Stimulated activated naive B cell treated with anti-CD40 and anti-IgM and Interleukin-4, amounts not matched to agents 10 μg/mL and 1 μg/mL and 100 μg/mL, for 72 hours (primary cell): ENCODE measurements around the gene KLHDC1.
"Not testable (repeated sequence)": the region's sequence is repeated elsewhere in the genome, so short reads cannot be mapped to it uniquely, and the experiment has no call there.

Experiments
- ATAC-seq, 2 donors: fragments of 150-1000 bp; cut with Tn5 transposase; replicated peaks; 2 replicates each; pipeline ENCODE4 v1.10.0; 2021; ENCODE audit warnings: moderate library complexity in 1 of 2
- DNase-seq: peaks from one replicate; pipeline ENCODE4 v3.0.0; 2021
- H3K27ac Mint-ChIP-seq: one replicate; pipeline ENCODE4 v1.8.0; 2022; ENCODE audit warnings: mild to moderate bottlenecking, mixed read lengths
- H3K27me3 Mint-ChIP-seq, 2 donors: one replicate each; pipeline ENCODE4 v1.8.0; 2022; ENCODE audit warnings: mixed read lengths in 2 of 2
- H3K36me3 Mint-ChIP-seq, 2 donors: one replicate each; pipeline ENCODE4 v1.8.0; 2022; ENCODE audit warnings: mixed read lengths in 2 of 2, mild to moderate bottlenecking in 1 of 2
- H3K4me1 Mint-ChIP-seq, 2 donors: one replicate each; pipeline ENCODE4 v1.8.0; 2022; ENCODE audit warnings: mixed read lengths in 2 of 2, mild to moderate bottlenecking in 1 of 2
- H3K4me3 Mint-ChIP-seq, 2 donors: one replicate each; pipeline ENCODE4 v1.8.0; 2022; ENCODE audit warnings: mild to moderate bottlenecking in 2 of 2, mixed read lengths in 2 of 2, moderate library complexity in 1 of 2
- H3K9me3 Mint-ChIP-seq, 2 donors: one replicate each; pipeline ENCODE4 v1.8.0; 2022; ENCODE audit warnings: mixed read lengths in 2 of 2, mild to moderate bottlenecking in 1 of 2

Gene KLHDC1, protein sequence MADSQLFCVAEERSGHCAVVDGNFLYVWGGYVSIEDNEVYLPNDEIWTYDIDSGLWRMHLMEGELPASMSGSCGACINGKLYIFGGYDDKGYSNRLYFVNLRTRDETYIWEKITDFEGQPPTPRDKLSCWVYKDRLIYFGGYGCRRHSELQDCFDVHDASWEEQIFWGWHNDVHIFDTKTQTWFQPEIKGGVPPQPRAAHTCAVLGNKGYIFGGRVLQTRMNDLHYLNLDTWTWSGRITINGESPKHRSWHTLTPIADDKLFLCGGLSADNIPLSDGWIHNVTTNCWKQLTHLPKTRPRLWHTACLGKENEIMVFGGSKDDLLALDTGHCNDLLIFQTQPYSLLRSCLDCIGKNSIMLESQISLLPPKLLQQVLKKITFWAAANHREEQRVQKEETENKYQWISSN

DNA sequence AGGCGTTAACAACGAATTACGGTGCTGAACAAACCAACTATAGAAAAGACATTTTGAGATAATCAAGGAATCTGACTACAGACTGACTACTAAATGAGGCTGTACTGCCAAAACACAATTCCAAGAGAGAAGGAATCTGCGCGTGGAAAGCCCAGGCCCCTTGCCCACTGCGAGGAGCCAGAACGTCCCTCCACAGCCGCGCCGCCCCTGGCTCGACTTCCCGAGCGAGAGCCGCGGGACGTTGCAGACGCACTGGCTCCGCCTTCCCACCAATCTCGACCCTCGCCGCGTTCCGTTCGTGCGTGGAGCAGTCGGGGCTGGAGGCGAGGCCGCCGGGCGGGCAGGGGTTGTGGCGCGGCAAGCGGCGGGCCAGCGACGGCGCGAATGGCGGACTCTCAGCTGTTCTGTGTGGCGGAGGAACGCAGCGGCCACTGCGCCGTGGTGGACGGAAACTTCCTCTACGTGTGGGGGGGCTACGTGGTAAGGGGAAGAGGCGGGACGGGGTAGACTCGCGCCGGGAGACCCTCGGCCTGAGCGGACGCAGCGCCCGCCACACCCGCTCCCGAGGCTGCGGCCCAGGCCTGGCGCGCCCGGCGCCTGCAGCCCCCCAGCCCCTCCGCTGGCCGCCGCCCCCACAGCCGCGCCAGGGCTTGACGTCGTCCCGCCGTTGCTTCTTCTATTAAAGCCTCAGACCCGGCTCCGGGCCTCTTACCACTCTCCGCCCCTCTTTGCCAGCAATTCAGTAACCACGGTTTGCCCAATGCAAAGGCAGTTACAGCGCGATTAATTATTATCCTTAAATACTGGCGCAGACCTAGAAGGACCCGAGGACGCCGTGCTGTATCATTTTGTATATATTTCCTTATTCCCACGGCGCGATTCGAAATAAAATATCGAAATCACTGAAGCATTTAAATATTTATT, at the start of gene KLHDC1:
Gene KLHDC1, plus strand, starts transcription at position 310 of the 924 bp plus-strand sequence. Its CDS starts 75 bp downstream, at position 385.
- Mint-ChIP-seq H3K36me3 (peaks cover 0 to 2% of the 10 kb centered on the region in 2 donors), H3K9me3 (no peaks in the 10 kb centered on the region), H3K27me3 (no peaks in the 10 kb centered on the region), H3K4me3 (peak within 1 kb of the TSS; percentile 68 to 78), H3K27ac (peak within 1 kb of the TSS; percentile 78), H3K4me1 (peaks cover 6 to 12% of the 10 kb centered on the region in 2 donors)
- ATAC-seq = peak; percentile 78 to 79
- peak; percentile 67 for DNase-seq

DNA sequence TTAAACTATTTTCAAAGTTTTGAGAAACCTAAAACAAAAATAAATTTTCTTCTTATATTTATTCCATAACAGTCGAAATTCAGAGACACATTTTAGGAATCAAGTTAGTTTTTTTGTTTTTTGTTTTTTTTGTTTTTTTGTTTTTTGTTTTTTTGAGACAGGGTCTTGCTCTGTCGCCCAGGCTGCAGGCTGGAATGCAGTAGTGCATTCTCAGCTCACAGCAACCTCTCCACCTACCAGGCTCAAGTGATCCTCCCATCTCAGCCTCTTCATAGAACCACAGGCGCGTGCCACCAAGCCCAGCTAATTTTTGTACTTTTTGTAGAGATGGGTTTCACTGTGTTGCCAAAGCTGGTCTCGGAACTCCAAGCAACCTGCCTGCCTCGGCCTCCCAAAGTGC, 39.4 kb upstream of the KLHDC1 start:
- DNase-seq = no peak
- Mint-ChIP-seq H3K9me3 (no peaks in the 10 kb centered on the region), H3K36me3 (peaks cover 9% of the 10 kb centered on the region in 2 donors), H3K27ac (no peak overlapping the region), H3K27me3 (no peaks in the 10 kb centered on the region), H3K4me1 (no peaks in the 10 kb centered on the region), H3K4me3 (no peak overlapping the region)
- ATAC-seq = no peak

DNA sequence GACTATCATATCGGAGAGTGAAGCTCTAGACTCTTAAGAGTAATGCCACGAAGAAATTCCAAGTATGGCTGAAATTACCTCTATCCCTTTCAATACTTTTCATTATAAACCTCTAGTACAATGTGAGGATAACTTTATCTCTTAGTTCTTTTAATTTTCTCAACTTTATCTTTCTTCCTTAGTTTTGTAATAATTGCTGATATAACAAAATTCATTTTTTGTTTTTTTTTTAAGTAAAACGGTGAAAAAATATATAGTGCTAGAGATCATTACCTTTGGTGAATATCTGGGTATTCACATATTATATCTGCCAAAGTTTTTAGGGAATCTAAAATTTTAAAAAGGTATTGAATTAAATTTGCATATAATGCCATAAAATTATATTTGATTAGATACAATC, 38.4 kb upstream of the KLHDC1 start:
- Mint-ChIP-seq H3K9me3 (no peaks in the 10 kb centered on the region), H3K27me3 (no peaks in the 10 kb centered on the region), H3K4me3 (no peak overlapping the region), H3K27ac (no peak overlapping the region), H3K36me3 (peaks cover 9% of the 10 kb centered on the region in 2 donors), H3K4me1 (no peaks in the 10 kb centered on the region)
- no peak for ATAC-seq
- no peak for DNase-seq

DNA sequence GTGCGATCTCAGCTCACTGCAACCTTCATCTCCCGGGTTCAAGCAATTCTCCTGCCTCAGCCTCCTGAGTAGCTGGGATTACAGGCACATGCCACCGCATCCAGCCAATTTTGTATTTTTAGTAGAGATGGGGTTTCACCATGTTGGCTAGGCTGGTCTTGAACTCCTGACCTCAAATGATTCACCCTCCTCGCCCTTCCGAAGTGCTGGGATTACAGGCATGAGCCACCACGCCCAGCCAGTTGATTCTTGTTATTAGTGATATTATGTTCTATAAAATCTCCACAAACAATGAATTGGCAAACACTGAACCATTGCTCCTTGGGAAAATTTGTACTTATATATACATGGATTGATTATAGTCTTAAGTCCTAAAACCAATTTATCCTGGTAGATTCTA, 35.4 kb upstream of the KLHDC1 start:
- not testable (repeated sequence) for H3K9me3 Mint-ChIP-seq, H3K27me3 Mint-ChIP-seq, H3K27ac Mint-ChIP-seq, ATAC-seq, H3K4me1 Mint-ChIP-seq, H3K4me3 Mint-ChIP-seq, DNase-seq, H3K36me3 Mint-ChIP-seq

DNA sequence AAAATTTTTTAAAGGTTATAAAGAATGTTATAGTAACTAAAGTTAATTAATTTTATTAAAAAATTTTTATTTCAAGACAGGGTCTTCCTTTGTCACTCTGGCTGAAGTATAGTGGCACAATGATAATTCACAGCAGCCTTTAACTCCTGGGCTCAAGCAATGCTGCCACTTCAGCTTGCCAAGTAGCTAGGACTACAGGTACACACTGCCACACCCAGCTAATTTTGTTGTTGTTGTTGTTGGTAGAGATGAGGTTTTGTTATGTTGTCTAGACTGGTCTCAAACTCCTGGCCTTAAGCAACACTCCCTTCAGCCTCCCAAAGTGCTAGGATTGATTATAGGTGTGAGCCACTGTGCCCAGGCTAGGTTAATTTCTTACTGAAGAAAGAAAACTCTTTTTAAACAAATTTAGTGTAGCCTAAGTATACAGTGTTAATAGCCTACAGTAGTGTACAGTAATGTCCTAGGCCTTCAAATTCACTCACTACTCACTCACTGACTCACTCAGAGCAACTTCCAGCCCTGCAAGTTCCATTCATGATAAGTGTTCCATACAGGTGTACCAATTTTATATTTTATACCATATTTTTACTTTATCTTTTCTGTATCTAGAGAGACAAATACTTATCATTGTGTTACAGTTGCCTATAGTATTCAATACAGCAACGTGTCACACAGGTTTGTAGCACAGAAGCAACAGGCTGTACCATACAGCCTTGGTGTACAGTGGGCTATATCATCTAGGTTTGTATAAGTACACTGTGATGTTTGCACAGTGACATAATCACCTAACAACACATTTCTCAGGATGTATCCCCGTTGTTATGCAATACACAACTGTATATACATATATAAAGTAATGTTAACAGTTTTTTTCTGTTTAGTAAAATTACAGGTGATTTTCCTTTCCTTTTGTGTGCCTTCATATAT, 33.1 kb upstream of the KLHDC1 start:
- H3K27ac Mint-ChIP-seq = peak overlapping the region; percentile 20
- DNase-seq = no peak
- no peak overlapping the region for H3K4me3 Mint-ChIP-seq
- H3K4me1 Mint-ChIP-seq = no peaks in the 10 kb centered on the region
- H3K36me3 Mint-ChIP-seq = peaks cover 0 to 3% of the 10 kb centered on the region in 2 donors
- H3K9me3 Mint-ChIP-seq = no peaks in the 10 kb centered on the region
- no peak for ATAC-seq
- H3K27me3 Mint-ChIP-seq = no peaks in the 10 kb centered on the region

DNA sequence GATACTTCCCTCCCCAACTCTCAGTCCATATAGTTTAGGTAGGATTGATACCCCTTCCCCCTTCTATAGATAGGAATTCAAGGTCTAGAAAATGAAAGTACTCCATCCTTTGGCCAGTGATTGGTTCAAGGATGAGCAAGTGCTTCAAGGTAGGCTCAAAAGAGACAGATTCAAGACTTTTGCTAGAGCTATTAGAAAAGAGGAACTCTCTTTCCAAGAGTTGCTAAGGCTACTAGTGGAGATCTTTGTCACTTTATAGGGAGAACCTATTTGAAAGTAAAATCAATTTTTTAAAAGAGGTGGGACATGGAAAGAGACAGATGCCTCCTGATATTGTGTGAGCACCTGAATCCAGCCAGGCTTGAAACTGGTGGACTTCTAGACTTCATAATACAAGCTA, 22.4 kb upstream of the KLHDC1 start:
- Mint-ChIP-seq H3K27me3 (no peaks in the 10 kb centered on the region), H3K27ac (no peak overlapping the region), H3K36me3 (peaks cover 11 to 25% of the 10 kb centered on the region in 2 donors), H3K9me3 (no peaks in the 10 kb centered on the region), H3K4me3 (no peak overlapping the region), H3K4me1 (no peaks in the 10 kb centered on the region)
- no peak for ATAC-seq
- no peak for DNase-seq

DNA sequence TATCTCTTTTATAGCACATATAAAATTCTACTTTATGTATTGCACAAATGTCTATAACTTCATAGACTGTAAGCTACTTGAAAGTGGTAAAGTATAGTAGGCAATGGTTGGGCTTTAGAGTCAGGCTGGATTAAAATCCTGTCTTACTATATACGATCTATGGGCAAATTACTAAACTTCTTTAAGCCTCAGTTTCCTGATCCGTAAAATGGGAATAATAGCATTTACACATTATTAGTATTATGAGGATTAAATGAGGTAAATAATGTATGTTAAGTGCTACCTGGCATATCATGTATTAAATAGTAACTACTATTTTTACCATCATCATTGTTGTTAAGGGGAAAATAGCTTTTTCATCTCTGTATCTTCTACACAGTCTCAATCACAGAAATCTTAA, 19.3 kb upstream of the KLHDC1 start:
- Mint-ChIP-seq H3K4me1 (no peaks in the 10 kb centered on the region), H3K36me3 (peaks cover 22 to 38% of the 10 kb centered on the region in 2 donors), H3K9me3 (no peaks in the 10 kb centered on the region), H3K27me3 (no peaks in the 10 kb centered on the region), H3K4me3 (no peak overlapping the region), H3K27ac (no peak overlapping the region)
- DNase-seq = no peak
- ATAC-seq = no peak

DNA sequence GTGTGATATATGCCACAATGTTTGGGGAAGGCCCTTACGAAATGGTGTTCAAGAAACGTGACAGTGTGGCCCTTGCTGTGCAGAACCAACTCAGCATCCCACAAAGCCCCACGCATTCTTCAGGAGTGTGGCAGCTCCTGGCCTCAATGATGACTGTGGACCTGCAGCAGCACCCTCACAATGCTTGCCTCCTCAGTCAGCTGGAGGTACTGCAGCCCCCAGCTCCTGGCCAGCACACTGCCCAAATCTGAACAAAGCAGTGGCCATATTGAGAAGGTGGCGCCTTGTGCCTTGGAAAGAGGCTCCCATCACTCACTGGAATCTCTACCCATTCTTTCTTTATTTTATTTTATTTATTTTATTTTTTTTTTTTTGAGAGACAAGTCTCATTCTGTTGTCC, 15.3 kb upstream of the KLHDC1 start:
- Mint-ChIP-seq H3K27me3 (no peaks in the 10 kb centered on the region), H3K27ac (no peak overlapping the region), H3K36me3 (peaks cover 33 to 50% of the 10 kb centered on the region in 2 donors), H3K4me1 (no peaks in the 10 kb centered on the region), H3K9me3 (no peaks in the 10 kb centered on the region), H3K4me3 (no peak overlapping the region)
- ATAC-seq (peak; percentile 48 to 51), DNase-seq (no peak)

DNA sequence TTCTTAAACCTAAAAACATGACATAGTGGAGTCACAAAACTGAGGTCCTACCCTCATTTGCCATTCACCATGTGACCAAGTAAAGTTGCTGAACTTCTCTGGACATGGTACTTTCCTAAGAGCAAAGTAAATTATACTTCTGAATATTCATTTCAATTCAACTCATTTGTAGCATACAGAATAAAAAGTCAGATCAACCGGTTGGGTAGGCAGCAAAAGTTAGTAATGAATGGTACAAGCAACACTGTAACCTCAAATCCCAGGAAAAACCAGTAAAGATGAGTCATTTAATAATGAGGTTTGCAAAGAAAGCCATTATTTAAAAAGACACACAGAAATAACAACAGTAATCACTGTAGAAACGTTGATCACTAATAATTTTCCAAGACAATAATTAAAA, 13.6 kb upstream of the KLHDC1 start:
- Mint-ChIP-seq H3K27ac (no peak overlapping the region), H3K4me3 (no peak overlapping the region), H3K4me1 (no peaks in the 10 kb centered on the region), H3K36me3 (peaks cover 28 to 38% of the 10 kb centered on the region in 2 donors), H3K9me3 (no peaks in the 10 kb centered on the region), H3K27me3 (no peaks in the 10 kb centered on the region)
- DNase-seq = no peak
- no peak for ATAC-seq

DNA sequence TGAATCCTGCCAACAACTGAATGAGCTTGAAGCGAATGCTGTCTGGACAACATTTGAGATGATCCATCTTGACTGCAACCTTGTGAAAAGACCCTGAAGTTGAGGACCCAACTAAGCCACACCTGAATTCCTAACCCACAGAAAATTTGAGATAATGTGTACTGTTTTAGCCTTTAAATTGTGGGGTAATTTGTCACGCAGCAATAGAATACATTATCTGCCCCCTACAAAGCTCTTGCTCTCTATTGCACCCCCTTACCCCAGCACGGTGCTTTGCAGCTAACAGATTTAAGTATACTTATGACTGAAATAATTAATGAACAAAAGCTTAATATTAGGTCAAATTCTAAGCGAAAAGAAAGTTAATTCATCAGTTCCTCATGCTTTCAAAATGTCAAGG, 6.5 kb upstream of the KLHDC1 start:
- Mint-ChIP-seq H3K9me3 (no peaks in the 10 kb centered on the region), H3K27me3 (peaks cover 0 to 3% of the 10 kb centered on the region in 2 donors), H3K4me1 (peaks cover 9 to 21% of the 10 kb centered on the region in 2 donors), H3K27ac (no peak overlapping the region), H3K4me3 (peak overlapping the region in 1 of 2 donors; percentile 11), H3K36me3 (peaks cover 6 to 7% of the 10 kb centered on the region in 2 donors)
- DNase-seq = no peak
- ATAC-seq = no peak

DNA sequence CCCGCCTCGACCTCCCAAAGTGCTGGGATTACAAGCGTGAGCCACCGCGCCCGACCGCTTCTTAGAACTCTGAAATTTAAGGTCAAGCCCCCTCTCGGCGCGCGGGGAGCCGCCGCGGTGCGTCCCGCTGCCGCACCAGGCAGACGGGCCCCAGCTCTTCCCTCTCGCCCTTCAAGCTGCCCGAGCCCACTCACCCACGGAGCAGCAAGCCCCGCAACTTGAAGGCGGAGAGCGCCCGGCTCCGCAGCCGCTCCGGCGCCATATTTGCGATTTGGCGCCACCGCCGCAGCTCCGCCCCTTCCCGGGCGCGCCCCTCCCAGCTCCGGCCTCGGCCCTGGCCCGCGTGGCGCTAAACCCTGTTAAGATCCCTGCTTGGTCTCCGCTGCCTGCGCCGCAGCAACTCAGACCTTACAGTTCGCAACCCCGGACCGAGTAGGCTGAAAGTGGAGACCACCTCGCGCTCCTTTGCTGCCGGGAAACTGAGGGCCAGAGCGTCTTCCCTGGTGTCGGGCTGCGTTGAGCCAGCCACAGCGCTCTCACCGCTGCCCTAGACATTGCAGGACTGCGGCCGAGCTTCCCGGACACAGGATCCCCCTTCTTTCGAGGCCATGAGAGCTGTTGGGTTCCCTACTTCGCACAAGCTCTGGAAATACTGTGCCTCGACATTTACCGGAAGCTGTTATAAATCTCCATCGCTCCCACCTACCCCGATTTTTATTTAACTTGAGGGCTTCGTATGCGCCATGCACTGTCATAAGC, 4.8 kb upstream of the KLHDC1 start, which contains the start of gene POLE2:
Gene POLE2, minus strand, starts transcription at position 273 of the 759 bp plus-strand sequence. Its CDS starts 11 bp downstream, at position 262.
- no peaks in the 10 kb centered on the region for H3K9me3 Mint-ChIP-seq
- peaks cover 0 to 3% of the 10 kb centered on the region in 2 donors for H3K27me3 Mint-ChIP-seq
- no peaks in the 10 kb centered on the region for H3K36me3 Mint-ChIP-seq
- H3K4me1 Mint-ChIP-seq = peaks cover 12 to 21% of the 10 kb centered on the region in 2 donors
- H3K4me3 Mint-ChIP-seq = peak within 1 kb of the TSS; percentile 79 to 90
- peak; percentile 88 to 89 for ATAC-seq
- peak within 1 kb of the TSS; percentile 93 for H3K27ac Mint-ChIP-seq
- peak; percentile 73 for DNase-seq

DNA sequence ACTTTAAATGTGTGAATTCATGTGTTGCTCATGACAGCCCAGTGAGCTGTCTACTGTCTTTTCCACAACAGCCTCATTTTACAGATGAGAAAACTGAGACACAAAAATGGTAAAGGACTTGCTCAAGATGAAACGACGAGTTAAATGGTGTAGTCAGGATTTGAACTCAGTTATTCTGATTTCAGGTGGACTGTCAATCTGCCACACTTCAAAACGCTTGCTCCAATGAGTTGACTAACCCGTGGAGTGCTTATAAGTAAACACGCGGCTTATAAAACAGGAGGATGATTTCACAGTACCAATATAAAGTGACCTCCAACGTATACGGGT, 4.3 kb upstream of the KLHDC1 start:
- Mint-ChIP-seq H3K36me3 (no peaks in the 10 kb centered on the region), H3K4me3 (peak overlapping the region; percentile 79 to 90), H3K27me3 (peaks cover 0 to 3% of the 10 kb centered on the region in 2 donors), H3K4me1 (peaks cover 12 to 21% of the 10 kb centered on the region in 2 donors), H3K9me3 (no peaks in the 10 kb centered on the region), H3K27ac (no peak overlapping the region)
- ATAC-seq (no peak), DNase-seq (no peak)

DNA sequence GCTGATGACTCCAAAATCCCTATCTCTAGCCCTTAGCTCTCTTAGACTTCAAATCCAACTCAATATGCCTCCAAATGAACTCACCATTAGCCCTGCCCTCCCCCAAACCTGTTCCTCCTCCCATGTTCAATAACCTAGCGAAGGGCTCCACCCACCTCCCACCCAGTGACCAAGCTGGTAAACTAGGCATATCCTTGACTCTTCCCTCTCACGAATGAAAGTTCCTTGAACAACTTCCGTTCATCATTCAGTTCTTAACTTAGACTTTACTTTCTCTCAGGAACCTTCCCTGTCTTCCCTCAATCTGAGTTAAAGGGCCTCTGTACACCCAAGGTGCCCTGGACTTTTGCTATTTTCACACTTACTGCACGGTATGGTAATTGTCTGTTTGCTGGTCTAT, 1.9 kb upstream of the KLHDC1 start:
- Mint-ChIP-seq H3K36me3 (no peaks in the 10 kb centered on the region), H3K27me3 (peaks cover 0 to 3% of the 10 kb centered on the region in 2 donors), H3K4me1 (peaks cover 15 to 21% of the 10 kb centered on the region in 2 donors), H3K4me3 (no peak overlapping the region), H3K27ac (no peak overlapping the region), H3K9me3 (no peaks in the 10 kb centered on the region)
- ATAC-seq (no peak), DNase-seq (no peak)
